GM13976 (cell line): ENCODE results near the gene SAMD5.

ENCODE experiments used
- DNase-seq: peaks from one replicate; pipeline ENCODE4 v3.0.0; 2012; ENCODE audit warnings: low spot score
- CTCF ChIP-seq: IDR thresholded peaks from 2 replicates; pipeline ENCODE4 v1.5.1; 2012; ENCODE audit warnings: borderline replicate concordance, mild to moderate bottlenecking; ENCODE audit not compliant: insufficient read depth; ENCODE audit errors: extremely low read depth, missing control alignments, control extremely low read depth
- in situ Hi-C: fragments of 300-500 bp; cut with MboI; formaldehyde crosslinking; loops from one replicate; pipeline ENCODE4 v1.12.0; 2022; ENCODE audit warnings: low sequenced_read_pairs, mixed read lengths, inconsistent platforms; ENCODE audit not compliant: unreplicated experiment

Gene SAMD5

GRCh38 chr6:147570681-147571080, 62.2 kb downstream of the SAMD5 start:
- no peak for DNase-seq
- TF ChIP-seq CTCF, result no peak
- in situ Hi-C loops, result no loop called here

GRCh38 chr6:147577488-147577887, 69.0 kb downstream of the SAMD5 start:
- TF ChIP-seq CTCF, result no peak
- DNase-seq, result no peak
- in situ Hi-C loops, result no loop called here

GRCh38 chr6:147578159-147578558, 69.7 kb downstream of the SAMD5 start:
- no peak for DNase-seq
- in situ Hi-C loops, result no loop called here
- no peak for TF ChIP-seq CTCF

- in situ Hi-C loops, result no loop called here
- no peak for TF ChIP-seq CTCF
- DNase-seq, result no peak
Observed at GRCh38 chr6:147578883-147579282, 70.4 kb downstream of the SAMD5 start.

GRCh38 chr6:147579667-147580066, 71.2 kb downstream of the SAMD5 start:
- TF ChIP-seq CTCF, result no peak
- DNase-seq, result no peak
- in situ Hi-C loops, result no loop called here

GRCh38 chr6:147582991-147583390, 74.5 kb downstream of the SAMD5 start:
- in situ Hi-C loops, result no loop called here
- TF ChIP-seq CTCF, result no peak
- DNase-seq, result no peak

- TF ChIP-seq CTCF, result no peak
- in situ Hi-C loops, result no loop called here
- DNase-seq, result no peak
Observed at GRCh38 chr6:147585256-147585655, 76.8 kb downstream of the SAMD5 start.
